Measurements from ENCODE around the gene EPHA1.
A peak's percentile ranks its signal among the peaks of the same experiment; 100 is the strongest.
"Not testable (repeated sequence)": the region's sequence is repeated elsewhere in the genome, so short reads cannot be mapped to it uniquely, and the experiment has no call there.

Gene EPHA1

DNA sequence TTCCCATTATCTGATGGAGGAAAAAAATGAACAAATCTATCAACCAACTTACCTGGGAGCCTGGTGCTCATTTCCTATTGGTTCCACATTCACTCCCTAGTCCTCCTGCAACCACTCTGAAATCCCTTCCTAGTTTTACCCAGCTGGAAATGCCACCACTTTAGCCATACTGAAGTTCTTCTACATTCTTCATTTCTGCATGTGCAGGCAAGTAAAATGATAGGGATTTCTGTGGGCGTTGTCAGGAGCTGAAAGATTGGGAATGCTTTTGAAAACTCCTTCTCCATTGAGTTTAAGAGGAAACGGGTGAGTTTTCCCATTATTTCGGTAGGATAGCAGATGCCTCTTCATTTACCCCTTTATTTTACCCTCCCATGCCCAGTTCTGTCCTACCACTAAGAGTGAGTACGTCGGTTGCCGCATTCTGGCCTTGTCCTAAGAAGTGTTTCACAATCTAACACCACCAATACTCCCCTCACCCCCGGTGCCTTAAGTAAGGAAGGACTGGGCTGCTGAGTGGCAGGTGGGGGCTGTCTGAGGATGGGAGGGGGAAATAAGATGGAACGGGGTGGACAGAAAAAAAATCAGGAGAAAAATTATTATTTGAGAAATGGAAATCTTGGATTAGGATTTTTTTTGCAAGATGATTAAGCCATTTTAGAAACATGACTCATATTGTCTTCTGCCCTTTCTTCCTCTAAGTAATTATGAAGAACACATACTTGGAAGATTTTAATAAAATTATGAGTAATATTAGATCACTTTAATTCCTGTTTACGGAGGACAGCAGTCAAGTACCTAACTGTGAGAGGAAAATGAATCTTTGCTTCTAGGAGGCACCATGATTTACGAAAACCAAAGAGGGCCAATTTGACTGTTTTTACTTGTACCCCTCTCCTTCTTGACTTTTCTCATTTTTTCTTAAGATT lies 21.4 kb upstream of the EPHA1 start:
- DNase-seq = peak in 1 of 2 donors; percentile 12

DNA sequence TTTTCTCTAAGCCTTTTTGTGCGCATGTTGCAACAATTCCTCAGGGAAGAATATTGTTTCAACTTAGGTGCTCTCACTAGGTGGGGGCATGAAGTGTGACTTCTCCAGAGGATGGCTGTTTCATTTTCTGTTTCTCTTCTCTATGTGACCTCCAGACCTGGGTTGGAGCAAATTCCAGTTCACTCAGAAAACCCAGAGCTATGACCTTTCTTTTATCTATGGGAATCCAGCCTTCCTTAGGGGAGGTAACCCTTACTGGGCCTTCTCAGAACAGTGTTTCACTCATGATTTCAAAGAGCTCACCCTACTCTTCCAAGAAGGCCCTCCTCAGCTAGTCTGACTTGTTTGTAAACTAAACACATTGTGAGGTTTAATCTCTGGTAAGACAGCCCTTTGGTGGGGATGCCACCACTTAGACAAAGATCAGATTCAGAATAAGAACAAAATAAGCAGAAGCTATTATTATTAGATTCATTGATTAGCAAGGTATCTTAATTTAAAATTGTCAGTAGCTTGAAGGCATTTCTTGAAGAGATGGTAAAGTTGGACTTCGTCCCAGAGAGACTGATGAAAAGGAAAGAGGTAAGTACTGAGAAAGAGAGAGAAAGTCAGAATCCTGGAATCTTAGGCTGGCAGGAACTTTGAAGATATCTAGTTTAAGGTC lies 18.0 kb upstream of the EPHA1 start:
- DNase-seq = no peak

DNA sequence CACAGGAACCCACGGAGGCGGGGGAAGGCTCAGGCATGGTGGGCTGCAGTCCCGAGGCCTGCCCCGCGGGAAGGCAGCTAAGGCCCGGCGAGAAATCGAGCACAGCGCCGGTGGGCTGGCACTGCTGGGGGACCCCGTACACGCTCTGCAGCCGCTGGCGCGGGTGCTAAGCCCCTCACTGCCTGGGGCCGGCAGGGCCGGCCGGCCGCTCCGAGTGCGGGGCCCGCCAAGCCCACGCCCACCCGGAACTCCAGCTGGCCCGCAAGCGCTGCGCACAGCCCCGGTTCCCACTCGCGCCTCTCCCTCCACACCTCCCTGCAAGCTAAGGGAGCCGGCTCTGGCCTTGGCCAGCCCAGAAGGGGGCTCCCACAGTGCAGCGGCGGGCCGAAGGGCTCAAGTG lies 15.8 kb upstream of the EPHA1 start:
- DNase-seq = not testable (repeated sequence)

DNA sequence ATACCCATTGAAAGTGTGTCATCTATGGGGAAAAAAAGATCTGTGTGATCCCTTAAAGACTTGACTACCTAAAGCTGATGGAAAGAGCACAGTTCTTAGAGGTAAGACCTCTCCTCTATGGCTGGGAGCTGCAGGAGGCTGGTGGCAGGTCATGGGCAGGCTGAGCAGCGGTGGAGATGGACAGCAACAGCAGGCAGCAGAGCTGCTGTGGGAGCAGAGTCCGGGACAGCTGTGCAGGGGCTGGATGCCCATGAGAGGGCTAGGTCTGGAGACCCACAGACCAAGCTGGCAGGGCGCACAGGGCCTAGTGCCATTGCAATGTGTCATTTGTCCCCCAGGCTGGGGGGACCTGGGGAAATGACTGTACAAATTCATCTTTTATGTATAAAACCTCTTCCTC lies 13.4 kb upstream of the EPHA1 start:
- no peak for DNase-seq

DNA sequence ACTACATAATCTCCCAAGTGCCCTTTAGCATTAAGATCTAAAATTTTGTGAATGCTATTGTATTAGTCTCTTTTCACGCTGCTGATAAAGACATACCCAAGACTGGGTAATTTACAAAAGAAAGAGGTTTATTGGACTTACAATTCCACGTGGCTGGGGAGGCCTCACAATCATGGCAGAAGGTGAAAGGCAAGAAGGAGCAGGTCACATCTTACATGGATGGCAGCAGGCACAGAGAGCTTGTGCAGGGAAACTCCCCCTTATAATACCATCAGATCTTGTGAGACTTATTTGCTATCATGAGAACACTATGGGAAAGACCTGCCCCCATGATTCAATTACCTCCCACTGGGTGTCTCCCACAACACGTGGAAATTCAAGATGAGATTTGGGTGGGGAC lies 12.0 kb upstream of the EPHA1 start:
- DNase-seq = not testable (repeated sequence)

DNA sequence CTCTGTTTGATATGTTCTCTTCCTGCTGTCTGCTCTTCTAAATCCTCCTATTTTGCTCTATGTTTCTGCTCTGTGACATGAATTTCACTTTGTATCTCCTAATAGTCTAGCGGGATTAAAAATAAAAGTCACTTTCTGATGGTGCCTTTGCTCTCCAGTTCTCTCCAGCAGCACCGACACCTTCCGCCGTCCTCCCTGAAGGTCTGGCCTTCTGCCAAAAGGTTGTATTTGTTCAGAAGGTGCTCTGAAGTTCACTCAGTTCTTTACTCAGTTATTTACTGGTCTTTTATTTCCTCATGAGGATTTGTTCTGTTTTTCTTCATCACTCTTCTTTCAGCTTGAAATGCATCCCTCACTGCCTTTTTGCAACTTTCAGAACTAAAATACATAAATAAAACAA lies 11.2 kb upstream of the EPHA1 start:
- DNase-seq = no peak

DNA sequence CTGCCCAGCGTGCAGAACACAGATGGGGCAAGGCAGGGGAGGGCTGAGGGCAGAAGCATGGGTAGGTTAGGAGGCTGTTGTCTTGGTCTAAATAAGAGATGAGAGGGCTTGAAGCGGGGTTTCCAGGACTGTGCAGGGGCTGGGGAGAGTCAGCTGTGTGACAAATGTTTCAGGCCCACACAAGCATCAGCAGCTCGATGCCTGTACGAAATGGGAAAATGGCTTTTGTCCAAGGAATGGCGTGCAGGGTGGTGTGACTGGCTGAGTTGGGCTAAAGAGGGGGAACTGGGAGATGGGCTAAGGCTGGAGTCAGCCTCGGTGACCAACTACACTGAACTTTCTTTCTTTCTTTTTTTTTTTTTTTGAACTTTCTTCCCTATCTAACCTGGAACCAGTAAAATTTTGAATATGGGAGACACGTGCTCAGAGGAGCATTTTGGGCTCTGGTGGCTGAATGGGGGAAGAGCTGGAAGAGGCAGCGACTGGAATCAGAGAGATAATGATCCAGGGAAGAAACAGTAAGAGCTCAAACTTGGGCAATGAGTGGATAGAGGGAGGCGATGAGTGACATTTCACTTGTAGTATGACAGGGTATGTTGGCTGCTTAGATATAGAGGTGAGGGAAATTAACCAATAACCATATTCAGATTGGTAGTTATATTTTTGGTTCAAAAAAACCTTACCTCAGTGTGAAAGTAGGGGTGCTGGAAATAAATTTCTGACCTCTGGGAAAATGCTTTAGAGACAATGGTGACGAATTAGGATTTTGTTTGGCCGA lies 10.2 kb upstream of the EPHA1 start:
- DNase-seq = no peak

DNA sequence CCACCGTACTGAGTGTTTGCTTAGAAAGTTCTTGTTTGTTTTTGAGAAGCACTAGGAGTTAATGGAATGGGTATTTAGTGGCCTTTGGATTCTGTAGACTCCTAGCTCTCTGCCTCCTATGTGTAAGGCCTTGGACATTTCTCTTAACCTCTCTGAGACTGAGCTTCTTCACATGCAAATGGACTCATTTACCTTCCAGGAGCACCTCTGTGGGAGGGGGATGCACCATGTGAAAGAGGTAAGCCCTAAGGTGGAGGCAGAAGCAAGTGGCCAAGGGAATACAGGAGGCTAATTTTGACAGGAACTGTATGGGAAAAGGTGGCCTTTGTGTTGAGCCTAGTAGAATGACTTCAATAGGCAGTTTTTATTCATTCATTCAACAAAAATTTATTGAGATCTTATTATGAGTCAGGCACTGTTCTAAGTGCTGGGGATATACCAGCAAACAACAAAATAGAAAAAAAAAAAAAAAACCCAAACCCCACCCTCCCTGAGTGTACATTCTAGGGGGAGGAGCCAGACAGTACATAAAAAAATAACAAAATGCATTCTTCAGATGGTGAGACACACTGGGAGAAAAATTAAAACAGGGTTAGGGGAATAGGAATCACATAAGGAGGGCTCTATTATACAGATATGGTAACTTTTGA lies 9.2 kb upstream of the EPHA1 start:
- no peak for DNase-seq

DNA sequence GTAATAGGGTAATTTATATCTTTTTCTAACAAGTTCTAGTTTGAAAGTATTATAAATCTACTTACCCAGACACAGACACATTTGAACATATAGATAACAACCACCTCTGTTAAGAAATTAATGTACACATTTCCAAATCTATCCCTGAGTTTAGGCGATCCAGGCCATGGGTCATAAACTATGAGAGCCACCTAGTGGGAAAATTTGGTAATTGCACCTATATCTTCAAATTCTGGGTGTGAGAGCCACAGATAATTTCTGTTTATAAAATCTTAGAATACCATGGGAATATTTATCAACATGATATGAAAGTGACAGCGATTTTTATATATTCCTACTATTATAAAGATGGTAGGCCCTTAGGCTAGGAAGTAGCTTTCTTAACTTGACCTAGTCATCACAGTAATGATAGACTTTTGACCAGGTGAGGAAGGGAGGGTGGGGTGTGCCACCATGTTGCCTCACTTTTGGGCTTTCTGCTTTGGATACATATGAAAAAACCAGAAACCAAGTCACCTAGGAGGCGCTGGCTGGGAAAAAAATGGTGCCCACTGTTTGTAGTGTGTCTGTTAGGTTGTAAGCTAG lies 8.0 kb upstream of the EPHA1 start:
- DNase-seq = peak in 1 of 2 donors; percentile 43

DNA sequence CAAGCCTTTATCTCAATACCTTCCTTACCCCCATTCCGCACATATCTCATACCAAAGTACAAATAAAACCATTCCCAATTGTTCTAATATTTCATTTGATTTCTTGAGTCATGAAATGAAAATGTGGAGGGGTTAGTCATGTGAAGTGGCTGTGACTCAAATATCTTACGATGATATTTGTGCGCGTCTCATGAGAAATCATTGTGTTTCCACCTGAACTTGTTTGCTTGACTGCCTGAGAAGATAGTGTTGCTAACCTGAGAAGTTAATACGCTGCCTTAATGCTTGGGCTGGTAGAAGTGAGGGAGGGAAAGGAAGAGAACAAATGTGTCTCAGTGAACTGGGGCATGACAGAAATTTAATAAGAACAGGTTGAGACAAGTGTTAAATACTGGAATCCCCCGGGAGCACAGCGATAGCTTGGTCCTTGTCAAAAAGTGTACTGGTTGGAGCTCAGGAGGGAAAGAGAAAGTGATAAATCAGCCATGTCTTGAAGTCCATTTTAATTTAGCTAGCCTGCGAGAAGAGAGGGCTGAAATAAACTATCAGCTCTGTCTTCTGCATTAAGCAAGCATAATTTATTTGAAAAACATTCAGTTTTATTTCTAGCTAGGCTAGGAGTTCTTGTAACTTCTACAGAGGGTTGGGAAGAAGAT lies 7.2 kb upstream of the EPHA1 start:
- no peak for DNase-seq

DNA sequence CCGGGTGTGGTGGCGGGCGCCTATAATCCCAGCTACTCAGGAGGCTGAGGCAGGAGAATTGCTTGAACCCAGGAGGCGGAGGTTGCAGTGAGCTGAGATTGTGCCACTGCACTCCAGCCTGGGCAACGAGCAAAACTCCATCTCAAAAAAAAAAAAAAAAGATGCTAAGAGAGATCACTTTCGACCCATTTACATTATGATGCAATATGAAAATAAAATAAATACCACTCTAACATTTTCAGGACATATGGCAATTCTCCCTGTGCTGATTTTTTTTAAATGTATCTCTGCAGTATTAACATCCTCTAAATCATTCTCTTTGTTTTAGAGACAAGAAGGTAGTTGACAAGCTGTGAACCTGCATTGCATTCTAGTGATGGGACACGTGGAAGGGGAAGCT lies 6.6 kb upstream of the EPHA1 start:
- not testable (repeated sequence) for DNase-seq

DNA sequence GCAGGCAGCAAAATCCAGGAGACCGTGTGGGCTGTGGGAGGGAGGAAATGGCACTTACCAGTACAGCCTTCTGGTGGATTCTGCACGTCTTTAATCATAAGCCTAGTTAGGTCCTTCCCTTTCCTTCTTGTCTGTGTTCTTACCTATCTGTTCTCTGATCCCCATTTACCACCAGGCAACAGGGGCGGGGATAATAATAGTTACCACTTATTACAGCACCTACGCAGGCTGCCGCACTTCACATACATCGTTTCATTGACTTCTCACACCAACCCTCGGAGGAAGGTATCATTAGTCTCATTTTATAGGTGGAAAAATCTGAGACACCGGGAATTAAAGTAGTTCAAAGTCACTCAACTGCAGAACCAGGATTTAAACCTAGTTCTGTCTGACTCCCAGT lies 4.5 kb upstream of the EPHA1 start:
- no peak for DNase-seq

DNA sequence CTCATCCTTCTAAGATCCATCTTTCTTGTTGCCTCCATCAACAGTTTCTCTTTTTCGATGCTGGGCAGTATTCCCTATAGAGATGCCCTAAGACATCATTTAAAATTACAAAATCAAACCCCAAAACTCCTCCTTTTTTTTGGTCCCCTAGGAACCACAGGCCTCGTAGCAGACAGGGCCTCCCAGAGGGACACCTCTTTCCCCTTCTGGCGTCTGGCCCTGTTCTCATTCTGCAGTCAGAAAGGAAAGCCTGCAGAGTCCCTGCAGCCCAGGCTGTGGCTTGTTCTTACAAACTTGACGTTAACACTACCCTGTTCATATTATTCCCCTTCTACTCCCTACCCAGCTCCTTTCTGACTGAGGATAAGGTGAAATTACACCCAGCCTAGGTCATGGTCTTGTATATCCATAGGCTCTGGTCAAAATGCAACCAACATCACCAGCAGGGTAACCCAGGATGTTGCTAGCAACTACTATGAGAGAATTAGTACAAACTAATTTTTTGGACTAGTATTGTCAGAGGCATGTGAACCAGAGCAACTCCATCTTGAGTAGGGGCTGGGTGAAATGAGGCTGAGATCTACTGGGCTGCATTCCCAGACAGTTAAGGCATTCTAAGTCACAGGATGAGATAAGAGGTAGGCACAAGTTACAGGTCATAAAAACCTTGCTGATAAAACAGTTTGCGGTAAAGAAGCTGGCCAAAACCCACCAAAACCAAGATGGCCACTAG lies 3.5 kb upstream of the EPHA1 start:
- no peak for DNase-seq

DNA sequence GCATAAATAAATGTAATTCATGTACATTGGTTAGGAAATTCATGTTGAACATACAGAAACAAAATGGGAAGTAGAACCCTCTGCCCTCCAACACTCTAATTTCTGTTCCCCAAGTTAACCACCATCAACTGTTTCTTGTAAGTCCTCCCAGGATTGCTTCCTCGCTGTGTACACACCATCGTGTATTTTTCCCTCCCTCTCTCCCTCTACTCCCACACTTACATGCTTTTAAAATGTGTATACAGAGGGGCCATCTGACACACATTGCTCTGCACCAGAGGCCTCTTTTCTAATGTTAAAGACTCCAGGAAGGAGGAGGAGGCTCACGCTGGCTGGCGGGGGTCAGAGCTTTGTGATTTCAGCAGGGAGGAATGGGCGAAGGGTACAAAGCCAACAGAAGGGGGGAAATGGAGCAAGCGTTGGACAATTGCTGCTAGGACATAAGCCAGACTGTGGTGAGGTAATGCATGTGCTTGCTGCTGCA lies 1.9 kb upstream of the EPHA1 start:
- DNase-seq = no peak

DNA sequence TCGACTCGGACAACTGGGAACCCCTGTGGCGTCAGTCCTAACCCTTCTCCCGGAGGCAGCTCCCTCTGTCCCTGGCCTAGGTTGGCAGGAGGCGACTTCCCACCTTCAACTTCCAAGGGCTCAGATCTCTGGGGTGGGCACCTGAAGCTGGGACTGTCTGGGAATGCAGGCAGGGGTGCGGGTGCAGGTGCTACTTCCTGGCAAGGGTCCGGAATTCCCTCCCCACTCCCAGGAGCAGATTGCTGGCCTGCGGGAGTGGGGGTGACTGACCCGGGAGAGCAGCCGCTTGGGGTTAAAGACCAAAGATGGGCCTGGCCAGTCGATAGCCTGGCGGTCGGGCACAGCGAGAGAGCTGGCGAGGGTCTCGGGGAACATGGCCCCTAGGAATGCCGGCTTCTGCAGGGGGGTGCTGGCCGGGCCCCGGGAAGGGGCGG lies 387 bp downstream of the EPHA1 start:
- DNase-seq = no peak

DNA sequence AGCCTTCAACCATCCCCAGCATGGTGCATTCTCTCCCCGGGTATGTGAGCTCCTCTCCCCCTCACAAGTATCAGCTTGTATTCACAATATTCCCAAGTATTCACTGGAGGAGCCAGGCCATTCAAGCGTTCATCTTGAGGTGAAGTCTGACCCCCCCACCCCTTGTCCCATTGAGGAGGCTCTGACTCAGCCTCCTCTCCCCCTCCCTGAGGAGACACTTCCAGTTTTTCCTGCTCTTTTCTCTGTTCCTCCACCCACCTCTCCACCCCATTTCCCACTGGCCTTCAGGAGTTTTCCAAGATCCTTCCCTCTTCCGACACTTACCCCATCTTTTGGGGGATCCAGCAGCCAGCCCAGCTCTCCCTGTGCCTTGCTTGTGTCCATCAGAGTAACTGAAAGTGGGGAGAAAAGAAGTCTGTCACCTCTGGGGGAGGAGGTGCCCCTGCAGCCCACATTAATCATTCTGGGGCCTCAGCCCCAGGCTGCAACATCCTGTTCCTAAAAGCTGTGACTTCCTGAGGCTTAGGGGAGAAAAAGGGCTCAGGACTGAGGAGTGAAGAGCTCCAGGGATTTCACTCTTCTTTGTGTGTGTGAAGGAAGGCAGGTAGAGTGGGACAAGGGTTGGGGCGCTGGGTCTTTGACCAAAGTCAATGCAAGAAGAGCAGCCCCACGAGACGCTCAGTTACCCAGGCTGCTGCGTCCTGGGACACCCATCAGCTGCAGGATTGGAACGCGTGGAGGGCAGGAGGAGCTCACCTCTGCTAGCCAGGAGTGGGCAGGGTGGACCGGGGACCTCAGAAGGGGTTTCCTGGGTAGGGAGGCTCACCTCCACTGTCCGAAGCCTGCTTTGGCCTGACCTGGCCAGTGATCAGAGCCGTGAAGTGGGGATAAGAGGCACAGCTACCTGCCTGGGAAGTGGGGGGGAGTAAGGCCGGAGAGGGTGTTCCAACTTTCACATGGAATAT lies 1.1 kb downstream of the EPHA1 start:
- peak in 1 of 2 donors; percentile 51 for DNase-seq

DNA sequence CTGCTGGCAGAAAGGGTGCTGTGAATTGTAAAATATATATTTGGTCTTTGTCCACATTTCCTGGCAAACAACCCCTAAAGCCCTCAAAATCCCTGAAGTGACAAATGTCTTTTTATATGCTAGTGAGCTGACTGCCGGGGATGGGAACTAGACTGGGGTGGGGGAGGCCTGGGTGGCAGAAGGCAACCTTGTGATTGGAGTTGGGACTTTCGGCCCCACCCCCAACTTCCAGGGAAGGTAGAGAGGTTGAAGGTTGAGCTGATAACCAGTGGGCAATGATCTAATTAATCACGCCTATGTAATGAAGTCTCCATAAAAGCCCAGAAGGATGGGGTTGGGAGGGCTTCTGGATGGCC lies 2.7 kb downstream of the EPHA1 start:
- no peak for DNase-seq

DNA sequence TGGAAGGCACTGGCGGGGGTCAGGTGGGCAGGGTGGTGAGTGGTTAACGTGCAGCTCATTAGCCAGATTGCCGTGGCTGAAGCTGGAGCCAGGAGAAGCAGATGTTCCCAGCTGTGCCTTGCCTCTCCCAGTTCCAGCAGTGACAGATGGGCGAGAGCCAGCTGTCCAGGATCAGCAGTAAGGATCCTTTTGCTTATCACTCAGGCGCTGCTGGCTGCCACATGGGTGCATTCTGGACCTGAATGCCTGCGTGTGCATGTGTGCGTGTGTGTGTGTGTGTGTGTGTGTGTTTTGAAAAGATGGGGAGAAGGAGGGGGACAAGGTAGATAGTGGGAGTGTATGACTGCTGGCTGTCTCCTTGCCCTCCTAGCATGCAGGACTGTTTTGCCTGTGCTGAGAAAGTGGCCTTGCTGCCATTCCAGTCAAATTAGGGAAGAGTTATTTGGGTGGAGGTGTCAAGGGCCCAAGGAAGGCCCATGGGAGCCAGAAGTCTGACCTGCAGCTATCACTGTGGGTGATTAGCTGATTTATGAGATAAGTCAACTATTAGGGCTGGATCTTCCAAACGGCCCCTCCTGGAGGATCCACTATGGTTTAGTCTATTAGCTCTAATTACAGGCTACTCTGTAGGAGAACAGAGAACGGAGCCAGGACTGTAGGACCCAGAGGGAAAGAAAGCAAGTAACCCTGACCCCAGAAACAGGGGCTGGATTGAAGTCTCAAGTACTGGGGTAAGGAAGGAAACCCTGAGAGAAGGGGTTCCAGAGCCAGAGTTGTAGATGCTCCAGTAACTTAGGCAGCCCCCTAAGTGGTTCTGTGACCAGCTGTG lies 3.3 kb downstream of the EPHA1 start:
- DNase-seq = no peak

DNA sequence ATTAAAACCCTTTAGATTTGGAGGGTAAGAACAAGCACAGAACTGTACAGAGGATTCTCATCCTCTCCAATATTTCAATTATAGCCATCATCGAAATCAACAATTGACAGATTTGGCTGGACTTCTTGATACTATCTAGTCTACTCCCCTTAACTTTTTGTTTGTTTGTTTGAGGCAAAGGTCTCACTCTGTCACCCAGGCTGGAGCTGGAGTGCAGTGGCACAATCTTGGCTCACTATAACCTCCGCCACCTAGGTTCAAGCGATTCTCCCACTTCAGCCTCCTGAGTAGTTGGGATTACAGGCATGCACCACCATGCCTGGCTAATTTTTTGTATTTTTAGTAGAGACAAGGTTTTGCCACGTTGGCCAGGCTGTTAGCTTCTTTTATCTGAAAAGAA lies 6.4 kb downstream of the EPHA1 start:
- not testable (repeated sequence) for DNase-seq

Data from bone marrow (tissue), 2 donors.